ENCODE results near the gene ADAMTS6. TPM values are rescaled to one million over a fixed set of nuclear protein-coding genes. Genes with fewer than 3 reads are reported as not detected.
A peak's percentile ranks its signal among the peaks of the same experiment; 100 is the strongest.

ADAMTS6 gene
- total and polyA plus RNA-seq, 2 of the 13 experiments (the other 11 are each of a cell fraction or from before 2014, with no cell fraction given) = 3.1 to 8.2 TPM

GRCh38 chr5:65102976-65103711 is 378.6 kb downstream of the ADAMTS6 start (continued):
- TF ChIP-seq ZNF446 (CRISPR knock-in tag; IDR thresholded peaks at IDR 0.05) = no peak
- TF ChIP-seq TBL1XR1 (IDR thresholded peaks at IDR 0.05; ENCODE audit: borderline replicate concordance, low read length, partially characterized antibody) = no peak
- peak in 1 of 2 experiments; percentile 74; a peak in 1 of 4 replicates for TF ChIP-seq HMGXB4 (CRISPR knock-in tag; IDR thresholded peaks at IDR 0.05; ENCODE audit: borderline replicate concordance in 1 of 2, low read depth in 1 of 2)
- TF ChIP-seq ZNF362 (CRISPR knock-in tag; IDR thresholded peaks at IDR 0.05; ENCODE audit: borderline replicate concordance) = peak; percentile 24; the same call in 1 of the 2 replicates
- no peak for TF ChIP-seq ZNF484 (CRISPR knock-in tag; IDR thresholded peaks at IDR 0.05; ENCODE audit: borderline replicate concordance, low read depth)
- no peak for TF ChIP-seq ZNF784 (CRISPR knock-in tag; IDR thresholded peaks at IDR 0.05; ENCODE audit: borderline replicate concordance)
- no peak for TF ChIP-seq ZFP36L1 (CRISPR knock-in tag; IDR thresholded peaks at IDR 0.05)
- TF ChIP-seq ARNT2 (CRISPR knock-in tag; IDR thresholded peaks at IDR 0.05; ENCODE audit: low read depth) = no peak; the same call in 1 of the 2 replicates
- 0 out of 2 replicates have a peak, but pooled peaks have one; percentile 26 for TF ChIP-seq PITX1 (CRISPR knock-in tag; IDR thresholded peaks at IDR 0.05)
- TF ChIP-seq KDM4B (CRISPR knock-in tag; IDR thresholded peaks at IDR 0.05) = no peak
- TF ChIP-seq IRX3 (CRISPR knock-in tag; IDR thresholded peaks at IDR 0.05; ENCODE audit: borderline replicate concordance, low read depth) = no peak
- peak; percentile 43; the same call in 1 of the 2 replicates for TF ChIP-seq KLF6 (CRISPR knock-in tag; IDR thresholded peaks at IDR 0.05)
- TF ChIP-seq ZFX (CRISPR knock-in tag; IDR thresholded peaks at IDR 0.05; ENCODE audit: low read depth) = peak; percentile 53; the same call in 1 of the 2 replicates
- no peak for TF ChIP-seq EEA1 (CRISPR knock-in tag; IDR thresholded peaks at IDR 0.05; ENCODE audit: borderline replicate concordance)
- TF ChIP-seq SMARCE1 (IDR thresholded peaks at IDR 0.05; ENCODE audit: borderline replicate concordance) = no peak
- TF ChIP-seq ZNF737 (CRISPR knock-in tag; IDR thresholded peaks at IDR 0.05; ENCODE audit: borderline replicate concordance) = no peak
- no peak for TF ChIP-seq SKIL (CRISPR knock-in tag; IDR thresholded peaks at IDR 0.05; ENCODE audit: borderline replicate concordance)
- TF ChIP-seq ARNT (IDR thresholded peaks at IDR 0.05) = no peak
- no peak for TF ChIP-seq ZNF44 (CRISPR knock-in tag; IDR thresholded peaks at IDR 0.05)
- TF ChIP-seq TMF1 (CRISPR knock-in tag; IDR thresholded peaks at IDR 0.05; ENCODE audit: low read depth) = no peak
